Hindlimb muscle (tissue), 1 donor: Measurements from ENCODE around the gene OR4K14. TPM values are rescaled to one million over a fixed set of nuclear protein-coding genes. Genes with fewer than 3 reads are reported as not detected.
"Not testable (repeated sequence)": the region's sequence is repeated elsewhere in the genome, so short reads cannot be mapped to it uniquely, and the experiment has no call there.

Experiments
- DNase-seq: peaks from one replicate; pipeline ENCODE4 v3.0.0-alpha.2; 2013
- polyA plus RNA-seq: library from polyadenylated mRNA; unstranded; fragments of 120-200 nt; gene quantifications from one replicate; pipeline ENCODE4 v1.2.1, GENCODE V29; 2013; ENCODE audit not compliant: insufficient read length

OR4K14 gene
- polyA plus RNA-seq, result not detected

GRCh38 chr14:20019257-20019865 lies at the start of gene OR4K14:
Gene OR4K14 (minus strand): TSS chr14:20019307. CDS start chr14:20015193, 4,114 bp downstream.
- no peak for DNase-seq

- DNase-seq, result no peak
Observed at GRCh38 chr14:20059745-20060144, 40.6 kb upstream of the OR4K14 start, which contains the start of gene OR4L1. Gene OR4L1 (plus strand): TSS chr14:20060045. CDS start chr14:20060045, 0 bp downstream.

GRCh38 chr14:20048202-20048601 lies 29.1 kb upstream of the OR4K14 start:
- DNase-seq, result no peak

DNA sequence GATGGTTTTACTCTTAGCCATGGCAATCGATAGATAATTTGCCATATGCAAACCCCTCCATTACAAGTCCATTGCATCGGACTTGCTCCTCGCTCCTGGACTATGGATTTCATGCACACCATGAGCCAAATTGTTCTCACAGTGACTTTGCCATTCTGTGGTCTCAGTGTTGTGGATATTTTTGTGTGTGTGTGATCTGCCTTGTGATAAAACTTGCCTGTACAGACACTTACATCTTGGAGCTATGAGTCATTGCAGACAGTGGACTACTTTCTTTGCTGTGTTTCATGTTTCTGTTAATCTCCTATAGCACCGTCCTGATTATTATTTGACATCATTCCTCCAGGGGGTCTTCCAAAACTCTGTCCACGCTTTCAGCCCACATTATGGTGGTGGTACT lies 25.1 kb upstream of the OR4K14 start:
- DNase-seq, result no peak

- DNase-seq, result no peak
Observed at GRCh38 chr14:20035938-20036337, 16.8 kb upstream of the OR4K14 start, which contains the start of gene OR4K13. Gene OR4K13 (minus strand): TSS chr14:20036038. CDS start chr14:20034758, 1,280 bp downstream.

- no peak for DNase-seq
Observed at GRCh38 chr14:20035449-20035848, 16.3 kb upstream of the OR4K14 start.

DNA sequence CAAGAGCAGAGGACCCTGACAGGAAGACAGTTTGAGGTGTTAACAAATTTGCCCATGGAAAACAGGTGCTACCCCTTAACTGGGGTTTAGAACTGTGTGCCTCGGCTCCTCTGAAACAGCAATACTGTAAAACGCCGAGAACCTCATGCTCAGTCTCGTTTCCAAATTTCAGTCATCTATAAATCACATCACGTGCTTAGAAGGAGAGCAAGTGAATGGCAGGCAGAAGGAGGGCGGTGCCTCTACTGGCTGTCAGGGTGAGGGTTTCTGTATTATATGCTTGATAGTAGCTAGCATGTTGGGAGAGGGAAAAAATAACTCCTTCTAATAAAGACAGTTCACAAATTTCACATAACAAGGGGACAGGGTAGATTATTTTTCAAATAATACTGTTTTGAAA lies 12.0 kb upstream of the OR4K14 start:
- no peak for DNase-seq

- DNase-seq, result no peak
Observed at GRCh38 chr14:20008156-20008555, 11.0 kb downstream of the OR4K14 start.

DNA sequence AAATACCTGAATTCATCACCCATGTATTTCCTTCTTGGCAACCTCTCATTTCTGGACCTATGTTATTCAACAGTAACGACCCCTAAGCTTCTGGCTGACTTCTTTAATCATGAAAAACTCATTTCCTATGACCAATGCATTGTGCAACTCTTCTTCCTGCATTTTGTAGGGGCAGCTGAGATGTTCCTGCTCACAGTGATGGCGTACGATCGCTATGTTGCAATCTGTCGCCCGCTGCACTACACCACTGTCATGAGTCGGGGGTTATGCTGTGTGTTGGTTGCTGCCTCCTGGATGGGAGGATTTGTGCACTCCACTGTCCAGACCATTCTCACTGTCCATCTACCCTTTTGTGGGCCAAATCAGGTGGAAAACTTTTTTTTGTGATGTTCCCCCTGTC lies 16.8 kb downstream of the OR4K14 start:
- no peak for DNase-seq

GRCh38 chr14:20001863-20002262 lies 17.2 kb downstream of the OR4K14 start, which contains the start of gene OR4Q2:
Gene OR4Q2 (plus strand): TSS chr14:20002163.
- DNase-seq, result no peak

GRCh38 chr14:19993438-19993837 lies 25.7 kb downstream of the OR4K14 start:
- DNase-seq, result no peak

GRCh38 chr14:19975291-19975690 lies 43.8 kb downstream of the OR4K14 start, which contains the start of gene OR4K15:
Gene OR4K15 (plus strand): TSS chr14:19975591. CDS start chr14:19975591, 0 bp downstream.
- DNase-seq, result no peak

DNA sequence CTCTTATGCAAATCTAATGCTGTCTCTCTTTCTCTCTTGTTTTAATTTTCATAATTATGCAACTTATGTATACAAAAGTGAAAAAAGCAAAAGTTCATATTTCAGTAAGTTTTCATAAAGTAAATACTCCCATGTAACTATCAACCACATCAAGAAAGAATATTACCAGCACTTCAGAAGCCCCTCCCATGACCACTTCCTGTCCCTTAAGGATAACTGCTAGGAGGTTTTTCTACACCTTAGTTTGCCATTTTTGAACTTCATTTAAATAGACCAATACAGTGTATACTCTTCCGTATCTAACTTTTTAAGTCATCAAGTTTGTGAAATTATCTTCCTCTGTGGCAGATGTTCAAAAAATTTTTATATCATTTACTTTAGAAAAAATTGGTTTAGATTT lies 44.3 kb downstream of the OR4K14 start:
- DNase-seq, result no peak

GRCh38 chr14:19969735-19970134 lies 49.4 kb downstream of the OR4K14 start:
- not testable (repeated sequence) for DNase-seq

Other genes starting within 250 kb of the OR4K14 start
- not detected for gene OR4M1, start 245.8 kb downstream of the OR4K14 start, polyA plus RNA-seq
- not detected for gene OR4N2, start 215.5 kb downstream of the OR4K14 start, polyA plus RNA-seq
- gene OR4K2, start 144.2 kb downstream of the OR4K14 start, polyA plus RNA-seq, result not detected
- gene OR4K5, start 98.7 kb downstream of the OR4K14 start, polyA plus RNA-seq, result not detected
- not detected for gene OR4K1, start 88.4 kb downstream of the OR4K14 start, polyA plus RNA-seq
- gene OR4K15, start 43.7 kb downstream of the OR4K14 start, polyA plus RNA-seq, result not detected
- gene OR4Q2, start 17.1 kb downstream of the OR4K14 start, polyA plus RNA-seq, result not detected
- gene OR4K13, start 16.7 kb upstream of the OR4K14 start, polyA plus RNA-seq, result not detected
- not detected for gene OR4L1, start 40.7 kb upstream of the OR4K14 start, polyA plus RNA-seq
- not detected for gene OR4K17, start 91.4 kb upstream of the OR4K14 start, polyA plus RNA-seq
- not detected for gene OR4N5, start 119.5 kb upstream of the OR4K14 start, polyA plus RNA-seq
- gene OR11G2, start 171.6 kb upstream of the OR4K14 start, polyA plus RNA-seq, result not detected
- gene OR11H6, start 204.4 kb upstream of the OR4K14 start, polyA plus RNA-seq, result not detected
- gene OR11H7, start 209.7 kb upstream of the OR4K14 start, polyA plus RNA-seq, result not detected
- gene OR11H4, start 220.0 kb upstream of the OR4K14 start, polyA plus RNA-seq, result not detected